Measurements from ENCODE around the gene IGF1R. TPM values are rescaled to one million over a fixed set of nuclear protein-coding genes. Genes with fewer than 3 reads are reported as not detected.

Gene IGF1R
- total and polyA plus RNA-seq, 2 of the 8 experiments (the other 6 are each of a cell fraction or from before 2014, with no cell fraction given): 32.9 to 109 TPM

GRCh38 chr15:98959640-98960007 lies 311.3 kb downstream of the IGF1R start:
- no peaks in the 10 kb centered on the region for H3K27me3 ChIP-seq (replicated peaks in 1 of 4; ENCODE audit: control insufficient read depth in 3 of 4, extremely low read depth in 1 of 4, insufficient read depth in 3 of 4, low read length in 3 of 4)
- H3K56ac ChIP-seq (replicated peaks; ENCODE audit: insufficient read length, low read depth, low read length): no peak overlapping the region
- no peaks in the 10 kb centered on the region for H3K79me2 ChIP-seq (ENCODE audit: control insufficient read depth in 1 of 2, insufficient read depth in 2 of 2, low read length in 2 of 2)
- no peak overlapping the region for H3K4ac ChIP-seq (replicated peaks; ENCODE audit: insufficient read length, low read depth, low read length)
- H3K23me2 ChIP-seq (ENCODE audit: low read depth, low read length): 0 out of 2 replicates have a peak, but pooled peaks cover 1% of the 10 kb centered on the region
- no peak overlapping the region for H3K14ac ChIP-seq (ENCODE audit: insufficient read length)
- 88% methylated on average over 3 of the region's 3 CpGs; no CpG with 5 or more reads in 1 of the 2 experiments for WGBS, 2 experiments (ENCODE audit: extremely low coverage in 1 of 2, insufficient coverage in 1 of 2, insufficient read length in 1 of 2, insufficient replicate concordance in 2 of 2, low coverage in 1 of 2, low lambda C conversion rate in 2 of 2, missing lambda C conversion rate in 1 of 2)
- H3K79me1 ChIP-seq (ENCODE audit: low read depth, low read length): no peaks in the 10 kb centered on the region
- peaks cover 0 to 2% of the 10 kb centered on the region in 2 experiments for H4K20me1 ChIP-seq (replicated peaks in 1 of 2; ENCODE audit: control insufficient read depth in 1 of 2, insufficient read depth in 2 of 2, low read length in 2 of 2)
- no peak overlapping the region for H2BK20ac ChIP-seq (ENCODE audit: low read length)
- H4K8ac ChIP-seq (ENCODE audit: extremely low read depth, insufficient read depth, low read length): no peak overlapping the region
- no peak overlapping the region for H2AK5ac ChIP-seq (ENCODE audit: low read depth, low read length)
- POLR2A ChIA-PET (ENCODE audit: partially characterized antibody): no interaction called here
- H3K4me3 ChIP-seq (ENCODE audit: extremely low read depth in 1 of 4, insufficient read depth in 2 of 4, low read depth in 3 of 4, low read length in 4 of 4): no peak overlapping the region
- H2BK12ac ChIP-seq (ENCODE audit: low read depth, low read length): no peak overlapping the region
- no peak for DNase-seq (ENCODE audit: low read depth in 1 of 2, low spot score in 2 of 2)
- FAIRE-seq: no peak
- H3K27ac ChIP-seq (ENCODE audit: low read depth, low read length): no peak overlapping the region
- peaks cover 3 to 10% of the 10 kb centered on the region in 2 experiments; a peak in 1 of 4 replicates for H3K9me3 ChIP-seq (ENCODE audit: insufficient read depth in 2 of 2, low read depth in 1 of 2, low read length in 1 of 2)
- H2AFZ ChIP-seq (ENCODE audit: low read length): no peak overlapping the region
- no peak overlapping the region for H4K91ac ChIP-seq (replicated peaks; ENCODE audit: insufficient read length, low read length)
- no peak overlapping the region for H2BK5ac ChIP-seq (ENCODE audit: low read depth, low read length)
- no peak overlapping the region for H3K23ac ChIP-seq (ENCODE audit: insufficient read length)
- no peak overlapping the region for H2BK15ac ChIP-seq (ENCODE audit: low read length)
- H3K18ac ChIP-seq (ENCODE audit: extremely low read depth, low read length): no peak overlapping the region
- H3K9ac ChIP-seq (replicated peaks in 1 of 4; ENCODE audit: extremely low read depth in 1 of 4, low read depth in 3 of 4, low read length in 3 of 4): no peak overlapping the region
- CTCF ChIA-PET (ENCODE audit: partially characterized antibody): interaction anchor here (0.5 to 0.6 kb wide), 3 partner anchors 62 to 369 kb away, joined by 3 read pairs; no protein-coding TSS in a partner anchor
- H2BK120ac ChIP-seq (replicated peaks; ENCODE audit: low read depth, low read length): no peak overlapping the region
- no peak overlapping the region for H4K5ac ChIP-seq (ENCODE audit: insufficient read length, low read depth, low read length)
- peaks cover 15 to 54% (median 45%) of the 10 kb centered on the region in 4 experiments for H3K36me3 ChIP-seq (ENCODE audit: control insufficient read depth in 2 of 4, insufficient read depth in 4 of 4, low read length in 3 of 4)
- H3K4me2 ChIP-seq (ENCODE audit: insufficient read depth in 1 of 2, low read depth in 2 of 2, low read length in 2 of 2): no peak overlapping the region
- H3K4me1 ChIP-seq (replicated peaks in 1 of 4; ENCODE audit: control insufficient read depth in 3 of 4, insufficient read depth in 4 of 4, low read length in 3 of 4): no peaks in the 10 kb centered on the region
- TF ChIP-seq CTBP2 (IDR thresholded peaks at IDR 0.05; ENCODE audit: borderline replicate concordance, insufficient read depth, insufficient read length, low read length): no peak
- TF ChIP-seq EGR1 (IDR thresholded peaks at IDR 0.05; ENCODE audit: borderline replicate concordance, low read depth, low read length): no peak
- no peak for TF ChIP-seq BCL11A (IDR thresholded peaks at IDR 0.05; ENCODE audit: low read depth in 2 of 2, low read length in 2 of 2)
- no peak for TF ChIP-seq USF2 (IDR thresholded peaks at IDR 0.05; ENCODE audit: low read length)
- TF ChIP-seq NRF1 (IDR thresholded peaks at IDR 0.05; ENCODE audit: low read depth, low read length): no peak
- TF ChIP-seq SIRT6 (IDR thresholded peaks at IDR 0.05; ENCODE audit: low read length): no peak
- no peak for TF ChIP-seq CBX8 (IDR thresholded peaks at IDR 0.05; ENCODE audit: borderline replicate concordance, low read depth, low read length)
- no peak for TF ChIP-seq SP1 (IDR thresholded peaks at IDR 0.05; ENCODE audit: low read depth, low read length)
- TF ChIP-seq RAD21 (IDR thresholded peaks at IDR 0.05 in 1 of 2, conservative IDR thresholded peaks at IDR 0.05 in 1 of 2; ENCODE audit: low read depth in 2 of 2, low read length in 2 of 2): no peak
- TF ChIP-seq, protein P1, sequence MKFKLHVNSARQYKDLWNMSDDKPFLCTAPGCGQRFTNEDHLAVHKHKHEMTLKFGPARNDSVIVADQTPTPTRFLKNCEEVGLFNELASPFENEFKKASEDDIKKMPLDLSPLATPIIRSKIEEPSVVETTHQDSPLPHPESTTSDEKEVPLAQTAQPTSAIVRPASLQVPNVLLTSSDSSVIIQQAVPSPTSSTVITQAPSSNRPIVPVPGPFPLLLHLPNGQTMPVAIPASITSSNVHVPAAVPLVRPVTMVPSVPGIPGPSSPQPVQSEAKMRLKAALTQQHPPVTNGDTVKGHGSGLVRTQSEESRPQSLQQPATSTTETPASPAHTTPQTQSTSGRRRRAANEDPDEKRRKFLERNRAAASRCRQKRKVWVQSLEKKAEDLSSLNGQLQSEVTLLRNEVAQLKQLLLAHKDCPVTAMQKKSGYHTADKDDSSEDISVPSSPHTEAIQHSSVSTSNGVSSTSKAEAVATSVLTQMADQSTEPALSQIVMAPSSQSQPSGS (IDR thresholded peaks at IDR 0.05; ENCODE audit: low read length): no peak
- no peak for TF ChIP-seq SUZ12 (IDR thresholded peaks at IDR 0.05; ENCODE audit: low read length)
- no peak for TF ChIP-seq POLR2AphosphoS5 (IDR thresholded peaks at IDR 0.05; ENCODE audit: low read depth, low read length)
